T-cell (primary cell): ENCODE data around the gene IL10. TPM values are rescaled to one million over a fixed set of nuclear protein-coding genes. Genes with fewer than 3 reads are reported as not detected.

Source experiments
- ATAC-seq, 4 experiments: fragments of 200-7000 bp in 3 of 4; fragments of 150-1000 bp in 1 of 4; cut with Tn5 transposase; replicated peaks in 1 of 4; 1 replicate in 3 of 4; 2 replicates in 1 of 4; pipeline ENCODE4 v1.10.0; 2021; ENCODE audit warnings: moderate library complexity in 3 of 4, mild to moderate bottlenecking in 2 of 4, moderate number of reproducible peaks in 1 of 4
- CTCF ChIA-PET, 2 donors: fragments of 300-600 bp; sonication (Branson Sonifier 250); formaldehyde crosslinking; loops; one replicate each; lab custom pipeline; 2022; ENCODE audit warnings: antibody characterized with exemption in 2 of 2; lab: Charles Lee
- POLR2A ChIA-PET, 2 donors: fragments of 300-600 bp; sonication (Branson Sonifier 250); formaldehyde crosslinking; loops; one replicate each; lab custom pipeline; 2022; ENCODE audit warnings: antibody characterized with exemption in 2 of 2; lab: Charles Lee
- DNase-seq, 35 experiments: peaks; one replicate each; pipeline versions ENCODE4 v3.0.0 to v3.0.0-alpha.2; 2013 to 2023
- H3K27ac ChIP-seq: one replicate; pipeline ENCODE4 v1.5.1; 2013; ENCODE audit warnings: low read length
- H3K27me3 ChIP-seq, 2 experiments: replicated peaks in 1 of 2; 1 replicate in 1 of 2; 2 replicates in 1 of 2; pipeline versions ENCODE4 v1.6.1 to v1.7.0; 2013; ENCODE audit warnings: low read length in 1 of 2, mixed read lengths in 1 of 2; ENCODE audit not compliant: control insufficient read depth in 2 of 2, insufficient read depth in 2 of 2; ENCODE audit errors: extremely low read depth in 1 of 2
- H3K36me3 ChIP-seq, 2 donors: 1 replicate in 1 of 2; 2 replicates in 1 of 2; pipeline versions ENCODE4 v1.6.1 to v1.7.0; 2013; ENCODE audit warnings: low read length in 1 of 2; ENCODE audit not compliant: control insufficient read depth in 2 of 2, insufficient read depth in 1 of 2; ENCODE audit errors: extremely low read depth in 1 of 2
- H3K4me1 ChIP-seq, 2 experiments: 1 replicate in 1 of 2; 2 replicates in 1 of 2; pipeline versions ENCODE4 v1.6.1 to v1.7.0; 2013; ENCODE audit warnings: low read length in 2 of 2, mixed read lengths in 1 of 2; ENCODE audit not compliant: insufficient read depth in 2 of 2, control insufficient read depth in 1 of 2; ENCODE audit errors: extremely low read depth in 1 of 2
- H3K4me3 ChIP-seq, 2 donors: 1 replicate in 1 of 2; 2 replicates in 1 of 2; pipeline versions ENCODE4 v1.5.1 to v1.7.0; 2013; ENCODE audit warnings: mild to moderate bottlenecking in 2 of 2, low read length in 1 of 2, moderate library complexity in 1 of 2; ENCODE audit not compliant: control insufficient read depth in 1 of 2; ENCODE audit errors: extremely low read depth in 1 of 2
- H3K9me3 ChIP-seq: 2 replicates; pipeline ENCODE4 v1.7.0; 2013
- H3K27ac Mint-ChIP-seq, 2 donors: one replicate each; pipeline ENCODE4 v1.8.0; 2020 to 2021; ENCODE audit warnings: mild to moderate bottlenecking in 2 of 2, mixed read lengths in 2 of 2
- H3K27me3 Mint-ChIP-seq, 2 donors: one replicate each; pipeline ENCODE4 v1.8.0; 2021 to 2022; ENCODE audit warnings: mixed read lengths in 2 of 2
- H3K36me3 Mint-ChIP-seq: one replicate; pipeline ENCODE4 v1.8.0; 2021; ENCODE audit warnings: mixed read lengths
- H3K4me1 Mint-ChIP-seq, 3 donors: one replicate each; pipeline ENCODE4 v1.8.0; 2020 to 2022; ENCODE audit warnings: mixed read lengths in 3 of 3, mild to moderate bottlenecking in 1 of 3
- H3K4me3 Mint-ChIP-seq, 3 donors: one replicate each; pipeline ENCODE4 v1.8.0; 2020 to 2022; ENCODE audit warnings: mild to moderate bottlenecking in 3 of 3, mixed read lengths in 3 of 3, moderate library complexity in 3 of 3
- H3K9me3 Mint-ChIP-seq, 3 donors: one replicate each; pipeline ENCODE4 v1.8.0; 2020 to 2022; ENCODE audit warnings: mixed read lengths in 3 of 3
- WGBS: methylation state at CpG from one replicate; pipeline ENCODE4 v1.1.5; 2013; ENCODE audit warnings: missing lambda C conversion rate; ENCODE audit not compliant: insufficient coverage; 5-methylcytosine and 5-hydroxymethylcytosine counted together
- total RNA-seq, 35 experiments: library from RNA in 6 of 35; stranded (reverse) in 6 of 35; fragments of 120-200 nt in 1 of 35; gene quantifications; one replicate each; pipeline versions ENCODE4 v1.2.1 to v1.2.4 and lab custom pipeline; 2013 to 2026

IL10 gene
- total RNA-seq, 5 donors from 2014 or later (not counting 1 experiment from before 2014, with no cell fraction given), result 0.19 to 1.1 (median 0.26) TPM; not detected in 2

- Mint-ChIP-seq H3K27me3 (no peaks in the 10 kb centered on the region), H3K36me3 (no peaks in the 10 kb centered on the region), H3K9me3 (no peaks in the 10 kb centered on the region), H3K27ac (no peak overlapping the region), H3K4me3 (no peak overlapping the region), H3K4me1 (peaks cover 21 to 27% (median 22%) of the 10 kb centered on the region in 3 donors)
- DNase-seq (no peak), ATAC-seq (no peak)
- ChIA-PET POLR2A (no interaction called here), CTCF (no interaction called here)
- H3K27me3 ChIP-seq, result peaks cover 0 to 7% of the 10 kb centered on the region in 2 experiments
- 94% methylated on average over 7 of the region's 7 CpGs for WGBS
- H3K36me3 ChIP-seq, result no peaks in the 10 kb centered on the region
- H3K9me3 ChIP-seq, result no peaks in the 10 kb centered on the region
- H3K4me3 ChIP-seq, result no peak overlapping the region
- H3K4me1 ChIP-seq, result peaks cover 10 to 19% of the 10 kb centered on the region in 2 experiments
- no peak overlapping the region for H3K27ac ChIP-seq
These were observed 5.7 kb upstream of the IL10 start for GRCh38 chr1:206778031-206778430.

- H3K4me3 ChIP-seq, result no peak overlapping the region
- H3K9me3 Mint-ChIP-seq, result no peaks in the 10 kb centered on the region
- WGBS, result no CpG with 5 or more reads among the region's 4 CpGs
- peaks cover 16 to 26% of the 10 kb centered on the region in 2 experiments for H3K4me1 ChIP-seq
- ChIA-PET POLR2A (interaction anchor here (0.6 to 0.7 kb wide), 4 partner anchors 38 to 507 kb away, joined by 6 to 11 read pairs (median 9); no protein-coding TSS in a partner anchor), CTCF (interaction anchor here (0.6 to 0.7 kb wide), 4 partner anchors 28 to 206 kb away, joined by 3 to 5 read pairs (median 4); no protein-coding TSS in a partner anchor)
- H3K27me3 Mint-ChIP-seq, result no peaks in the 10 kb centered on the region
- peaks cover 0 to 8% of the 10 kb centered on the region in 2 experiments for H3K27me3 ChIP-seq
- DNase-seq, result no peak
- H3K27ac Mint-ChIP-seq, result no peak overlapping the region
- no peaks in the 10 kb centered on the region for H3K36me3 Mint-ChIP-seq
- no peak overlapping the region for H3K27ac ChIP-seq
- ATAC-seq, result no peak
- no peak overlapping the region for H3K4me3 Mint-ChIP-seq
- peaks cover 26 to 30% (median 28%) of the 10 kb centered on the region in 3 donors for H3K4me1 Mint-ChIP-seq
- no peaks in the 10 kb centered on the region for H3K9me3 ChIP-seq
- no peaks in the 10 kb centered on the region for H3K36me3 ChIP-seq
These were observed 3.9 kb upstream of the IL10 start for GRCh38 chr1:206776229-206776628.

DNA sequence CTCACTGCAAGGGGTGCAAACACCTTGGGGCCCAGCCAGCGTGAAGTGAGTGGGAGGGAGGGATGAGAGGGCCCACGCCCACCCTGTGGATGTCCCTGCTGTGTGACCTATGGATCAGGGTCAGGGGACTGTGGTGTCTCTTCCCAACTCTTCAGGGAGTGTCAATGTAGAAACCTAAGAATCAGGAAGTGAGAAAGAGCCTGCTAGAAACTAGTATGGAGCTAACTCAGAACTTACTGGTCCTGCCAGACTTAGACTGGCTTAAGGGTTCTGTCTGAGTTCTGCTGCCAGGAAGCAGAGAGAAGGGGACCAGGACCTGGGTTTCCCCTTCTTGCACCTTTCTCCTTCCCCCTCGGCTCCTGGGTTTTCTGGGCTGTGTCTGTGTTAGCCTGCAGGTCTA lies 1.8 kb upstream of the IL10 start:
- H3K9me3 Mint-ChIP-seq, result no peaks in the 10 kb centered on the region
- Histone ChIP-seq H3K27ac (no peak overlapping the region), H3K4me3 (no peak overlapping the region), H3K9me3 (no peaks in the 10 kb centered on the region), H3K27me3 (peaks cover 0 to 10% of the 10 kb centered on the region in 2 experiments), H3K36me3 (no peaks in the 10 kb centered on the region), H3K4me1 (peaks cover 36 to 48% of the 10 kb centered on the region in 2 experiments)
- no peak for ATAC-seq
- H3K27me3 Mint-ChIP-seq, result no peaks in the 10 kb centered on the region
- no peak overlapping the region for H3K4me3 Mint-ChIP-seq
- no peak overlapping the region for H3K27ac Mint-ChIP-seq
- H3K36me3 Mint-ChIP-seq, result no peaks in the 10 kb centered on the region
- CTCF ChIA-PET, result interaction anchor here in 1 of 2 donors (1.5 kb wide), 1 partner anchor 39 kb away, joined by 5 read pairs; no protein-coding TSS in a partner anchor
- WGBS, result 94% methylated on average over 2 of the region's 3 CpGs
- POLR2A ChIA-PET, result interaction anchor here in 1 of 2 donors (0.6 kb wide), 1 partner anchor 97 kb away, joined by 3 read pairs; no protein-coding TSS in a partner anchor
- no peak for DNase-seq
- peaks cover 48 to 52% (median 50%) of the 10 kb centered on the region in 3 donors for H3K4me1 Mint-ChIP-seq

GRCh38 chr1:206771338-206771692 lies 979 bp downstream of the IL10 start:
- Mint-ChIP-seq H3K4me3 (peak overlapping the region in 1 of 3 donors; percentile 58), H3K36me3 (no peaks in the 10 kb centered on the region), H3K4me1 (peaks cover 69 to 74% (median 70%) of the 10 kb centered on the region in 3 donors), H3K27me3 (no peaks in the 10 kb centered on the region), H3K27ac (no peak overlapping the region), H3K9me3 (no peaks in the 10 kb centered on the region)
- Histone ChIP-seq H3K27ac (no peak overlapping the region), H3K36me3 (no peaks in the 10 kb centered on the region), H3K4me3 (no peak overlapping the region), H3K27me3 (peaks cover 0 to 6% of the 10 kb centered on the region in 2 experiments), H3K9me3 (no peaks in the 10 kb centered on the region), H3K4me1 (peaks cover 46 to 72% of the 10 kb centered on the region in 2 experiments)
- no peak for ATAC-seq
- POLR2A ChIA-PET, result interaction anchor here in 1 of 2 donors (1.1 to 1.2 kb wide), 2 partner anchors 9 to 34 kb away, joined by 3 to 4 read pairs; no protein-coding TSS in a partner anchor
- peak in 1 of 35 experiments; percentile 38 for DNase-seq
- CTCF ChIA-PET, result interaction anchor here in 1 of 2 donors (1.1 kb wide), 1 partner anchor 141 kb away, joined by 3 read pairs; no protein-coding TSS in a partner anchor
- WGBS, result 71% methylated on average over 2 of the region's 4 CpGs

DNA sequence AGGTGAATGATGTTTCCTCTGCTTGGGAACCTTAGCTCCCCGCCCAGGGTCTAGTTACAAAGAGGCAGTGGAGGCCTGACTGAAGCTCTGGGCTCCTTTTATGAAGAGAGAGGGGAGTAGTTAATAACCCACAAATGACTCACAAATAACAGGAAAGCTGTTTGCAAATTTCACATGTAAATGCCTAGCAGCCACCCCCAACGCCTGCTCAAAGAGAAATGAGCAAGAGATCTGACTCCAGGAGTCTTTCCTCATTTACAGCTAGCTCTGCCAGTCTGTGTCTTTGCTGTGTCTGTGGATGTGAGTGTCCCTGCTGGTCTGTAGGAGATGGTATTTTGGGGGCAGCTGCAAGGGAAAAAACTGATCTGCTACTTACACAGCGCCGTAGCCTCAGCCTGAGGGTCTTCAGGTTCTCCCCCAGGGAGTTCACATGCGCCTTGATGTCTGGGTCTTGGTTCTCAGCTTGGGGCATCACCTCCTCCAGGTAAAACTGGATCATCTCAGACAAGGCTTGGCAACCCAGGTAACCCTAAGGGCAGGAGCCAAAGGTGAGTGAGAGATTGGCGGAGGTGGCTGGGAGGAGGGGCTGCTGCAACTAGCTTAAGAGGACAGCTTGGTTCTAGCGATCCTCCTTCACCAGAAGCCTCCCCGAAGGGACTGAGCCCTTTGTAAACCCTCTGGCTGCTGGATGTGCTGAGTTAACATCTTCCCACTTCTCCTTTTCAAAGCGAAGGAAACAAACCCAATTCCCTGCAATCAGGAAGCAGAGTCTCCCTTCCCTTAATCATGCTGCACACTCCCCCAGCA lies 1.6 kb downstream of the IL10 start, which contains the start of gene IL19:
Gene IL19 (plus strand): TSS at position 243 of the 807 bp plus-strand sequence. CDS start 65,890 bp downstream, outside the sequence.
- Histone ChIP-seq H3K4me1 (peaks cover 50 to 78% of the 10 kb centered on the region in 2 experiments), H3K36me3 (no peaks in the 10 kb centered on the region), H3K27me3 (peaks cover 0 to 6% of the 10 kb centered on the region in 2 experiments), H3K27ac (peak within 1 kb of the TSS; percentile 60), H3K9me3 (no peaks in the 10 kb centered on the region), H3K4me3 (no peak within 1 kb of the TSS)
- DNase-seq (peak in 3 of 35 experiments; percentile 16 to 28 (median 25)), ATAC-seq (no peak)
- Mint-ChIP-seq H3K27me3 (no peaks in the 10 kb centered on the region), H3K4me3 (peak within 1 kb of the TSS in 1 of 3 donors; percentile 58), H3K4me1 (peaks cover 74 to 80% (median 75%) of the 10 kb centered on the region in 3 donors), H3K36me3 (no peaks in the 10 kb centered on the region), H3K9me3 (no peaks in the 10 kb centered on the region), H3K27ac (peak within 1 kb of the TSS; percentile 69 to 76)
- 61% methylated on average over 5 of the region's 9 CpGs for WGBS
- CTCF ChIA-PET, result interaction anchor here in 1 of 2 donors (0.8 to 1.1 kb wide), 3 partner anchors 15 to 141 kb away, joined by 3 to 5 read pairs (median 4); no protein-coding TSS in a partner anchor
- POLR2A ChIA-PET, result interaction anchor here in 1 of 2 donors (1.1 to 1.2 kb wide), 2 partner anchors 9 to 33 kb away, joined by 3 to 4 read pairs; no protein-coding TSS in a partner anchor

GRCh38 chr1:206769304-206769731 lies 3.0 kb downstream of the IL10 start:
- Histone ChIP-seq H3K27me3 (peaks cover 0 to 4% of the 10 kb centered on the region in 2 experiments), H3K4me1 (peaks cover 53 to 78% of the 10 kb centered on the region in 2 experiments), H3K27ac (peak overlapping the region; percentile 60), H3K9me3 (no peaks in the 10 kb centered on the region), H3K4me3 (no peak overlapping the region), H3K36me3 (no peaks in the 10 kb centered on the region)
- peak overlapping the region; percentile 75 to 76 for H3K27ac Mint-ChIP-seq
- peak overlapping the region; percentile 11 to 58 (median 35) for H3K4me3 Mint-ChIP-seq
- CTCF ChIA-PET, result interaction anchor here in 1 of 2 donors (0.7 to 1.1 kb wide), 7 partner anchors 14 to 148 kb away, joined by 3 to 8 read pairs (median 3); no protein-coding TSS in a partner anchor
- POLR2A ChIA-PET, result interaction anchor here (0.6 to 0.8 kb wide), 4 partner anchors 9 to 37 kb away, joined by 3 to 4 read pairs (median 3); no protein-coding TSS in a partner anchor
- peak; percentile 40 to 72 (median 49) for ATAC-seq
- WGBS, result 20% methylated on average over 4 of the region's 7 CpGs
- no peaks in the 10 kb centered on the region for H3K36me3 Mint-ChIP-seq
- no peaks in the 10 kb centered on the region for H3K27me3 Mint-ChIP-seq
- peak in 33 of 35 experiments; percentile 29 to 75 (median 55) for DNase-seq
- H3K4me1 Mint-ChIP-seq, result peaks cover 78 to 87% (median 84%) of the 10 kb centered on the region in 3 donors
- H3K9me3 Mint-ChIP-seq, result no peaks in the 10 kb centered on the region
